Testis (tissue), 2 donors: ENCODE measurements around the gene TMEM213.
"Not testable (repeated sequence)": the region's sequence is repeated elsewhere in the genome, so short reads cannot be mapped to it uniquely, and the experiment has no call there.

Source experiments
- POLR2A ChIP-seq: fragments of 450-650 bp; IDR thresholded peaks from one replicate; pipeline ENCODE4 v1.6.1; 2017; ENCODE audit warnings: antibody characterized with exemption, mild to moderate bottlenecking, moderate library complexity
- TF ChIP-seq, protein P1 (sequence below), 3 experiments: fragments of 450-650 bp in 2 of 3; fragments of 200-600 bp in 1 of 3; sonication (generic) in 1 of 3; IDR thresholded peaks; one replicate each; pipeline ENCODE4 v1.5.1; 2016 to 2019; ENCODE audit warnings: antibody characterized with exemption in 3 of 3, mild to moderate bottlenecking in 2 of 3, moderate library complexity in 1 of 3

GRCh38 chr7:138797046-138797445, 748 bp upstream of the TMEM213 start:
- TF ChIP-seq, protein P1, sequence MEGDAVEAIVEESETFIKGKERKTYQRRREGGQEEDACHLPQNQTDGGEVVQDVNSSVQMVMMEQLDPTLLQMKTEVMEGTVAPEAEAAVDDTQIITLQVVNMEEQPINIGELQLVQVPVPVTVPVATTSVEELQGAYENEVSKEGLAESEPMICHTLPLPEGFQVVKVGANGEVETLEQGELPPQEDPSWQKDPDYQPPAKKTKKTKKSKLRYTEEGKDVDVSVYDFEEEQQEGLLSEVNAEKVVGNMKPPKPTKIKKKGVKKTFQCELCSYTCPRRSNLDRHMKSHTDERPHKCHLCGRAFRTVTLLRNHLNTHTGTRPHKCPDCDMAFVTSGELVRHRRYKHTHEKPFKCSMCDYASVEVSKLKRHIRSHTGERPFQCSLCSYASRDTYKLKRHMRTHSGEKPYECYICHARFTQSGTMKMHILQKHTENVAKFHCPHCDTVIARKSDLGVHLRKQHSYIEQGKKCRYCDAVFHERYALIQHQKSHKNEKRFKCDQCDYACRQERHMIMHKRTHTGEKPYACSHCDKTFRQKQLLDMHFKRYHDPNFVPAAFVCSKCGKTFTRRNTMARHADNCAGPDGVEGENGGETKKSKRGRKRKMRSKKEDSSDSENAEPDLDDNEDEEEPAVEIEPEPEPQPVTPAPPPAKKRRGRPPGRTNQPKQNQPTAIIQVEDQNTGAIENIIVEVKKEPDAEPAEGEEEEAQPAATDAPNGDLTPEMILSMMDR (IDR thresholded peaks at IDR 0.05), result not testable (repeated sequence)
- TF ChIP-seq POLR2A, result not testable (repeated sequence)
